DND-41 (cell line): ENCODE data around the gene ZSWIM4.

Experiments
- ATAC-seq: fragments of 200-7000 bp; cut with Tn5 transposase; 3 replicates; pipeline ENCODE4 v1.9.1; 2021; ENCODE audit warnings: low read depth; ENCODE audit not compliant: insufficient read depth
- DNase-seq: peaks from one replicate; pipeline ENCODE4 v3.0.0-alpha.2; 2020
- H2AFZ ChIP-seq: 2 replicates; pipeline ENCODE4 v1.6.0; 2012; ENCODE audit warnings: low read depth, low read length
- H3K27ac ChIP-seq: 2 replicates; pipeline ENCODE4 v1.5.1; 2012; ENCODE audit warnings: low read length, inconsistent platforms
- H3K27me3 ChIP-seq: fragments of 200-600 bp; sonication (generic); 2 replicates; pipeline ENCODE4 v1.6.0; 2012; ENCODE audit warnings: low read length, mild to moderate bottlenecking, inconsistent platforms; ENCODE audit not compliant: insufficient read depth, poor library complexity
- H3K36me3 ChIP-seq: 2 replicates; pipeline ENCODE4 v1.5.1; 2012; ENCODE audit warnings: low read length, inconsistent platforms; ENCODE audit not compliant: insufficient read depth
- H3K4me1 ChIP-seq: 2 replicates; pipeline ENCODE4 v1.5.1; 2012; ENCODE audit warnings: mild to moderate bottlenecking, low read length; ENCODE audit not compliant: insufficient read depth
- H3K4me2 ChIP-seq: 2 replicates; pipeline ENCODE4 v1.6.0; 2012; ENCODE audit warnings: mild to moderate bottlenecking, moderate library complexity, low read length, inconsistent platforms; ENCODE audit not compliant: insufficient read depth
- H3K4me3 ChIP-seq, 2 experiments: fragments of 200-600 bp in 1 of 2; shearing (Covaris generic) in 1 of 2; 2 replicates each; pipeline ENCODE4 v1.5.1; 2012 to 2016; ENCODE audit warnings: inconsistent platforms in 2 of 2, low read length in 2 of 2, mild to moderate bottlenecking in 2 of 2, low read depth in 1 of 2, moderate library complexity in 1 of 2
- H3K79me2 ChIP-seq: 2 replicates; pipeline ENCODE4 v1.6.0; 2012; ENCODE audit warnings: low read length, inconsistent platforms; ENCODE audit not compliant: insufficient read depth
- H3K9ac ChIP-seq: 2 replicates; pipeline ENCODE4 v1.6.0; 2012; ENCODE audit warnings: low read depth, mild to moderate bottlenecking, inconsistent platforms, low read length, moderate library complexity
- H3K9me3 ChIP-seq: 2 replicates; pipeline ENCODE4 v1.5.1; 2012; ENCODE audit warnings: low read length, moderate library complexity, mild to moderate bottlenecking, inconsistent platforms; ENCODE audit not compliant: insufficient read depth, severe bottlenecking
- H4K20me1 ChIP-seq: 2 replicates; pipeline ENCODE4 v1.6.0; 2012; ENCODE audit warnings: low read length; ENCODE audit not compliant: insufficient read depth
- CTCF ChIP-seq: IDR thresholded peaks from 2 replicates; pipeline ENCODE4 v1.5.1; 2012; ENCODE audit warnings: borderline replicate concordance, low read length, moderate library complexity, mild to moderate bottlenecking; ENCODE audit not compliant: poor library complexity, severe bottlenecking; ENCODE audit errors: extremely low read depth
- EZH2 ChIP-seq: IDR thresholded peaks from 3 replicates; pipeline ENCODE4 v1.6.1; 2012; ENCODE audit warnings: borderline replicate concordance, low read depth, mild to moderate bottlenecking, moderate library complexity, low read length, inconsistent platforms; ENCODE audit not compliant: severe bottlenecking

The ZSWIM4 gene

GRCh38 chr19:13833330-13834243 lies 38.3 kb downstream of the ZSWIM4 start:
- Histone ChIP-seq H3K36me3 (peaks cover 11% of the 10 kb centered on the region), H3K27ac (peak overlapping the region; percentile 75), H2AFZ (peak overlapping the region; percentile 96), H3K4me3 (peak overlapping the region; percentile 38 to 76; a peak in 3 of 4 replicates), H3K27me3 (no peaks in the 10 kb centered on the region), H3K9me3 (no peaks in the 10 kb centered on the region), H3K4me1 (peaks cover 32% of the 10 kb centered on the region), H3K9ac (peak overlapping the region; percentile 69), H3K79me2 (no peaks in the 10 kb centered on the region), H3K4me2 (peak overlapping the region; percentile 69), H4K20me1 (no peaks in the 10 kb centered on the region)
- TF ChIP-seq CTCF (peak; percentile 52), EZH2 (no peak)
- DNase-seq = peak; percentile 93
- peak; percentile 86 for ATAC-seq

GRCh38 chr19:13834244-13835069 lies 39.2 kb downstream of the ZSWIM4 start:
- Histone ChIP-seq H3K27ac (peak overlapping the region; percentile 33; the same call in 1 of the 2 replicates), H2AFZ (peak overlapping the region; percentile 96), H3K4me1 (peaks cover 32% of the 10 kb centered on the region), H3K36me3 (peaks cover 10% of the 10 kb centered on the region), H3K79me2 (no peaks in the 10 kb centered on the region), H3K9ac (peak overlapping the region; percentile 69), H3K4me2 (peak overlapping the region; percentile 69), H4K20me1 (no peaks in the 10 kb centered on the region), H3K27me3 (no peaks in the 10 kb centered on the region), H3K9me3 (no peaks in the 10 kb centered on the region), H3K4me3 (peak overlapping the region in 1 of 2 experiments; percentile 76; a peak in 2 of 4 replicates)
- no peak for TF ChIP-seq EZH2
- no peak for TF ChIP-seq CTCF
- ATAC-seq (no peak), DNase-seq (no peak)

GRCh38 chr19:13835791-13836723 lies 40.8 kb downstream of the ZSWIM4 start:
- Histone ChIP-seq H3K36me3 (no peaks in the 10 kb centered on the region), H3K79me2 (no peaks in the 10 kb centered on the region), H3K4me1 (peaks cover 32% of the 10 kb centered on the region), H3K27ac (peak overlapping the region; percentile 66), H3K9ac (peak overlapping the region; percentile 8; the same call in 1 of the 2 replicates), H3K4me2 (no peak overlapping the region), H3K9me3 (no peaks in the 10 kb centered on the region), H2AFZ (peak overlapping the region; percentile 22; the same call in 1 of the 2 replicates), H3K4me3 (no peak overlapping the region), H4K20me1 (no peaks in the 10 kb centered on the region), H3K27me3 (no peaks in the 10 kb centered on the region)
- ATAC-seq (no peak), DNase-seq (no peak)
- no peak for TF ChIP-seq CTCF
- no peak for TF ChIP-seq EZH2
